GM12865 (cell line): Measurements from ENCODE around the gene ITGA3.
A peak's percentile ranks its signal among the peaks of the same experiment; 100 is the strongest.

Source experiments
- DNase-seq: peaks from one replicate; pipeline ENCODE4 v3.0.0; 2010; ENCODE audit warnings: low read depth
- H3K4me3 ChIP-seq: 2 replicates; pipeline ENCODE4 v1.5.1; 2011; ENCODE audit warnings: mild to moderate bottlenecking, low read depth, low read length, control low read depth
- CTCF ChIP-seq: IDR thresholded peaks from 2 replicates; pipeline ENCODE4 v1.5.1; 2011; ENCODE audit warnings: low read length, control low read depth, low read depth, inconsistent platforms; ENCODE audit not compliant: insufficient read depth; ENCODE audit errors: missing control alignments

ITGA3 gene

GRCh38 chr17:50055426-50056216 is at the start of gene ITGA3:
Gene ITGA3 (plus strand): TSS chr17:50056110. CDS start chr17:50056440, 330 bp downstream.
- H3K4me3 ChIP-seq: peak within 1 kb of the TSS; percentile 68
- DNase-seq: peak; percentile 83
- no peak for TF ChIP-seq CTCF

GRCh38 chr17:50009282-50009681 is 46.6 kb upstream of the ITGA3 start:
- no peak for TF ChIP-seq CTCF
- DNase-seq: no peak
- no peak overlapping the region for H3K4me3 ChIP-seq

- no peak for DNase-seq
- TF ChIP-seq CTCF: no peak
- H3K4me3 ChIP-seq: no peak overlapping the region
Observed at GRCh38 chr17:50013079-50013478, 42.8 kb upstream of the ITGA3 start.

GRCh38 chr17:50014471-50015088 is 41.3 kb upstream of the ITGA3 start:
- DNase-seq: no peak
- no peak for TF ChIP-seq CTCF
- no peak overlapping the region for H3K4me3 ChIP-seq

GRCh38 chr17:50015146-50015545 is 40.8 kb upstream of the ITGA3 start:
- DNase-seq: no peak
- H3K4me3 ChIP-seq: no peak overlapping the region
- TF ChIP-seq CTCF: no peak

- DNase-seq: no peak
- H3K4me3 ChIP-seq: no peak overlapping the region
- no peak for TF ChIP-seq CTCF
Observed at GRCh38 chr17:50018909-50019308, 37.0 kb upstream of the ITGA3 start.
